Measurements from ENCODE around the gene CBX8.

The CBX8 gene

DNA sequence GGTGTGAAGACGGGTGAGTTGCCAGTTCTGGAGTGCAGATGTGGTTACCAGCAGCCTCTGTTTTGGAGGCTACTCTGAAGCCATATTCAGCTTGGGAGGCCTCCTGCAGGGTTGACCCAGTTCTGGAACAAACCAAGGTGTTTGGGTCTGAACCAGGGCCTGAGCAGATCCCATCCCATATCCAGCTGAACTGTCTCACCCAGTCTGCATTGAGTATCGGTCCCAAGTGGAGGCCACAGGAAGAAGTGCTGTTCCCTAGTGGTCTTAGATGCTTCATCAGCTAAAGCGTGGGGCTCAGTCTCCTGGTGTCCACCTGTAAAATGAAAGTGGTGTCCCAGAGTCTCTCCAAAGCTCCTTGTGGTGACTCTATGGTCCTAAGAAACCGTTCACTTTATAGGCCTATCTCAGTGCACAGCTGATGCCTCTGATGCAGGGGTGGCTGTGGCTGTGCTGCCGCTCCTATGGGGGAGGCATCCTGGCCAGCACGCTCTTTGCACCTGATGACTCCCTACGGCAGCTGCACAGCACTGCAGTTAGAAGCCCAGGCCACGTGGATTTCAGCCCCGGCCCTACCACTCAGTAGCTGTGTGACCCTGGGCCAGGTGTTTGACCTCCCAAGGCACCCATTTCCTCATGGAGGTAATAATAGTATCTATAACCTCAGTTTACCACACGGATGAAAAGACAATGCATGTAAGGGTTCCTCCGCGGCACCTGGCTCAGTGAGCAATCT, 21.3 kb upstream of the CBX8 start:
- Histone ChIP-seq H3K4me1 (ENCODE audit: control insufficient read depth, insufficient read depth, low read length) (peaks cover 5% of the 10 kb centered on the region), H3K27me3 (ENCODE audit: control insufficient read depth, insufficient read depth, low read length) (peaks cover 94% of the 10 kb centered on the region)

DNA sequence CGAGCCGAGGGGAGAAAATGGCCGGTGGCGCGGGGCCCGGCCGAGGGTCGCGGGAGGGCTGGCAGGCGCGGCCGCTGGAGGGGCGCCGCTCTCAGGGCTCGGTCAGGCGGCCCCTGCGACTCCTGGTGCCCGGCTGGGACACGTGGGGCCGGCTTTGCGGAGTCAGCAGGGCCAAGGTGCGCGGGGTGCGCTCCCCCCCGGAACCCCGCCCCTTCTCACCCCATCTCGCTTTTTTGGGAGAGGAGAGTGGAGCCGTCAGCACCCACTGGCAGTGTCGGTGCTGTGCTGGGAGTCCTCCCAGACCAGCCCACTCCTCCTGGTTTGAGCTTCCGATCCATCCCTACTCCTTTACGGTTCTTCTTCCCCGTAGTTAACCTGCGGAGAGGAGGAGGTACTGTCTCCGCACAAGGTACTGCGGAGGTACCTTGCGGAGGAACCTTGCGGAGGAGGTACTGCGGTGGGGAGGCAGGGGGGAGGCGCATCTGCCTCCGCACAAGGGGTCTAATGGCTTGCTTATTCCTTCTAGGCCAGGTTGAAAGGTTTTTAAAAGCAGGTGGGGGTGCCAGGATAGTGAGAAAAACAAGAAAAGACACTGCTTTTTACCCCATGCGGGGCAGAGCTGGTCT, 19.1 kb upstream of the CBX8 start:
- Histone ChIP-seq H3K27ac (ENCODE audit: low read depth, low read length) (no peak overlapping the region), H3K4me1 (ENCODE audit: control insufficient read depth, insufficient read depth, low read length) (peaks cover 22% of the 10 kb centered on the region), H3K4me3 (ENCODE audit: low read depth, low read length) (peak overlapping the region; percentile 42; the same call in 1 of the 2 replicates), H3K36me3 (ENCODE audit: control insufficient read depth, insufficient read depth, low read length) (no peaks in the 10 kb centered on the region), H3K9ac (ENCODE audit: low read length) (no peak overlapping the region), H3K9me3 (ENCODE audit: control insufficient read depth, insufficient read depth, low read depth, low read length) (no peaks in the 10 kb centered on the region), H3K27me3 (ENCODE audit: control insufficient read depth, insufficient read depth, low read length) (peaks cover 95% of the 10 kb centered on the region)

More for the DNA sequence above, 21.3 kb upstream of the CBX8 start:
- Histone ChIP-seq H3K27ac (ENCODE audit: low read depth, low read length) (no peak overlapping the region), H3K9me3 (ENCODE audit: control insufficient read depth, insufficient read depth, low read depth, low read length) (no peaks in the 10 kb centered on the region), H3K9ac (ENCODE audit: low read length) (no peak overlapping the region), H3K36me3 (ENCODE audit: control insufficient read depth, insufficient read depth, low read length) (no peaks in the 10 kb centered on the region), H3K4me3 (ENCODE audit: low read depth, low read length) (no peak overlapping the region)

DNA sequence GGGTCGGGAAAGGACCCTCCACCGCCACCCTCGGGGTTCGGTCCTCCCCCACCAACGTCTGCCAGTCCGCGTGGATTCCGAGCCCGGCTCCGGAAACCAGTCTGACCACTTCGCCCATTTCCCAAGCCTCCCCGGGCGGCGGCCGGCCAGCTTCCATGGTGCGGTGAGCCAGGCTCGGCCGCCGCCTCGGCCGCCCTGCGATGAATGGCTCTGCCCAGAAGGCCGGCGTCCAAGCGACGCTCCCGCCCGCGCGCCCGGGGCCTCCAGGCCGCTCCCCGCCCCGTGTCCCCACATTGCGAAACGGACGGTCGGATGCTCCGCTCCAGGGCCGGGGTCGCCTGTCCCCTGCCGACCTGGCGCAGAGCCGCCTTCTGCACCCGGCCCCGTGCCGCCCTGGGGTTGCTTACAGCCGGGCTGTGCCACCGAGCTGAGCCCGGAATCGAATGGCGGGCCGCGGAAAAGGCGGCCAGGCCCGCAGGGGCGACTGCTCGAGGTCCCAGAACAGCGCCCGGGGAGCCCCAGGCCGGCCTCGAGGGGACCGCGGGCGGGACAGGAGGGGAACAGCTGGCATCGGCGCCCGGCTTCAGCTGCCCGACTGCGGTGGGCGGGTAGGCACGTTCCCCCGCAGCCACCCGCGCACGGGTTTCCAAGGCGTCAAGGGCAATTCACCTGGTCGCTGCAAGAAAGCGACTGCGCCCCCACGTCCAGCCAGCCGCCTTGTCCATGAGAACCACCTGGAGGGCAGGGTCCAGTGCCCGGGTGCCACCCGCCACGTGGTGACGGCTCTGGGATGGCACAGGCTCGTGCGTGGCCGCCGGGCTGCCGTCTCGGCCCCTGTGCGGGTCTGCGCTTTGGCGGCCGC, 18.3 kb upstream of the CBX8 start:
- no peak overlapping the region for H3K27ac ChIP-seq (ENCODE audit: low read depth, low read length)
- peaks cover 95% of the 10 kb centered on the region for H3K27me3 ChIP-seq (ENCODE audit: control insufficient read depth, insufficient read depth, low read length)

DNA sequence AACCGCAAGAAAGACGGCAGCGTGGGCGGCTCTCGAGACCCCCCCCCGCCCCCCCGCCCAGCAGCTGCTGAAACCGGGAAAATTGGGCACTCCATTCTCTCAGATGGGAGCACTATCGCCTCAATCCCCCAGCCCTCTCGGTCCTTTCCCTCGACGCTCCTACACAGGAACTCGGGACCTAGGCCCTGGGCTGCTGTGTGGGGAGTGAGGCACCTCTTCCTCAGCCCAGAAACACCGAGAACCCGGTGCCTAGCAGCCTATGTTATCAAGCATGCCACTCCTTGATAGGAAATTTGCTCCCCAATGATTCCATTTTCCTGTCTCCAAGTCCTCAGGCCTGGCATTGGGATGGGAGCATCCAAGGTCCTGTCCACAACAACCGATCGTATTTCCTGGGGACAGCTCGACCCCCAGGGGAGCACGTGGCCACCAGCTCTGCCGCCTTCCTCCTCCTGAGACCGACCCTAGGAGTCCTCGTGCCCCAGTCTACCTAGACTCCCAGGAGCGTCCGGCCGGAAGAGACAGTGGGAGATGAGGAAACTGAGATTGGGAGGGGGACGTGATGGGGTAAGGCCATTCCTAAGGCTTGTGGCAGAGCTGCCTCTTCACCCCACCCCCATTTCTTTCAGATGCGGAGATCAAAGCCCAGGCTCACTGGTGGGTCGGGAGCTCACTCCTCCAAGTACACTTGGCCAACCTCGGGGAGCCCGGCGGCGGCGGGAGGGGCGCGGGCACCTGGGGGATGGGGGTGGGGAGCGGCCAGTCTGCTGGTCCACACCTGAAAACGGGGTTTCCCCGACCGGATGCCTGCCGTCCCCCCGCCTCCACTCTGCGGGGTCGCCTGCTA, 17.5 kb upstream of the CBX8 start:
- no peaks in the 10 kb centered on the region for H3K36me3 ChIP-seq (ENCODE audit: control insufficient read depth, insufficient read depth, low read length)
- no peak overlapping the region for H3K9ac ChIP-seq (ENCODE audit: low read length)
- H3K9me3 ChIP-seq (ENCODE audit: control insufficient read depth, insufficient read depth, low read depth, low read length), result no peaks in the 10 kb centered on the region
- peaks cover 92% of the 10 kb centered on the region for H3K27me3 ChIP-seq (ENCODE audit: control insufficient read depth, insufficient read depth, low read length)
- H3K4me3 ChIP-seq (ENCODE audit: low read depth, low read length), result peak overlapping the region; percentile 42
- H3K4me1 ChIP-seq (ENCODE audit: control insufficient read depth, insufficient read depth, low read length), result peaks cover 27% of the 10 kb centered on the region
- H3K27ac ChIP-seq (ENCODE audit: low read depth, low read length), result no peak overlapping the region

More for the DNA sequence above, 18.3 kb upstream of the CBX8 start:
- H3K4me1 ChIP-seq (ENCODE audit: control insufficient read depth, insufficient read depth, low read length), result peaks cover 24% of the 10 kb centered on the region
- H3K9ac ChIP-seq (ENCODE audit: low read length), result no peak overlapping the region
- no peaks in the 10 kb centered on the region for H3K36me3 ChIP-seq (ENCODE audit: control insufficient read depth, insufficient read depth, low read length)
- H3K9me3 ChIP-seq (ENCODE audit: control insufficient read depth, insufficient read depth, low read depth, low read length), result no peaks in the 10 kb centered on the region
- peak overlapping the region; percentile 42 for H3K4me3 ChIP-seq (ENCODE audit: low read depth, low read length)

DNA sequence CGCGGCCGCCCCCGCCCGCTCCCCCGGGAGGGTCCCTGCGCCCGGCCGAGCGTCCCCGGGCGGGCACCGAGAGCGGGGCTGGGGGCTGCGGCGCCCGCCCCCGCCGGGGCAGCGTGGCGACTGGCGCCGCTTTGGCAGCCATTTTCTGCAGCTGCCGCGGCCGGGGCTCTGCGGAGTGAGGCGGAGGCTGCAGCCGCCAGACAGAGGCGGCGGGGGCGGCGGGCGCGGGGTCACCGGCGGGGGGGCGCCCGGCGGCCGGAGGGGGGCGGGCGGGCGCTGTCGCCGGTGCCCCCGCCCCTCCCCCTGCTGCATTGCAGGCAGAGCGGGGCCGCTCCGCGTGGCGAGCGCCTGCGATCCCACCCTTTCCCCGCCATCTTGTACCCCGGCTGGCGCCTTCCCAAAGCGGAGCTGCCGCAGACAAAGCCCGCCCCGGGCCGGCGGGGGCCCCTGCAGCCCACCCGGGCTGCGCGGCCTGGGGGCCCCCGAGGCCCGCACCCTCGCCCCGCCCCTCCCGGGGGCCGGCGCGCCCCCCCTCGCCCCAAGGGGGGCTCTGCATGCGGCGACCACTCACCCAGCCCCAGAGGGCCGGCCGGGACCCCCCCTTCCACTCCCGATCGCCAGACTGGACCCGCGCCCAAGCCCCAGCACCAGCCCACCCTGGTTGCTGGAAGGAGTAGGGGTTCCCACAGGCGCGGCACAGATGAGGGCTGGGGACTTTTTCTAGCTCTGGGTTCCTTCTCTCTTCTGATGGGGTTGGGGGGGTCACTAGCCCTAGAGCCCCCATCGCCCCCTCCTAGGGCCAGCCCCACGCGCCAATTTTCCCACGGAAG, 16.6 kb upstream of the CBX8 start:
- peaks cover 33% of the 10 kb centered on the region for H3K4me1 ChIP-seq (ENCODE audit: control insufficient read depth, insufficient read depth, low read length)
- H3K9ac ChIP-seq (ENCODE audit: low read length), result no peak overlapping the region
- no peak overlapping the region for H3K4me3 ChIP-seq (ENCODE audit: low read depth, low read length)
- H3K36me3 ChIP-seq (ENCODE audit: control insufficient read depth, insufficient read depth, low read length), result no peaks in the 10 kb centered on the region
- peaks cover 92% of the 10 kb centered on the region for H3K27me3 ChIP-seq (ENCODE audit: control insufficient read depth, insufficient read depth, low read length)
- H3K9me3 ChIP-seq (ENCODE audit: control insufficient read depth, insufficient read depth, low read depth, low read length), result no peaks in the 10 kb centered on the region
- H3K27ac ChIP-seq (ENCODE audit: low read depth, low read length), result no peak overlapping the region

DNA sequence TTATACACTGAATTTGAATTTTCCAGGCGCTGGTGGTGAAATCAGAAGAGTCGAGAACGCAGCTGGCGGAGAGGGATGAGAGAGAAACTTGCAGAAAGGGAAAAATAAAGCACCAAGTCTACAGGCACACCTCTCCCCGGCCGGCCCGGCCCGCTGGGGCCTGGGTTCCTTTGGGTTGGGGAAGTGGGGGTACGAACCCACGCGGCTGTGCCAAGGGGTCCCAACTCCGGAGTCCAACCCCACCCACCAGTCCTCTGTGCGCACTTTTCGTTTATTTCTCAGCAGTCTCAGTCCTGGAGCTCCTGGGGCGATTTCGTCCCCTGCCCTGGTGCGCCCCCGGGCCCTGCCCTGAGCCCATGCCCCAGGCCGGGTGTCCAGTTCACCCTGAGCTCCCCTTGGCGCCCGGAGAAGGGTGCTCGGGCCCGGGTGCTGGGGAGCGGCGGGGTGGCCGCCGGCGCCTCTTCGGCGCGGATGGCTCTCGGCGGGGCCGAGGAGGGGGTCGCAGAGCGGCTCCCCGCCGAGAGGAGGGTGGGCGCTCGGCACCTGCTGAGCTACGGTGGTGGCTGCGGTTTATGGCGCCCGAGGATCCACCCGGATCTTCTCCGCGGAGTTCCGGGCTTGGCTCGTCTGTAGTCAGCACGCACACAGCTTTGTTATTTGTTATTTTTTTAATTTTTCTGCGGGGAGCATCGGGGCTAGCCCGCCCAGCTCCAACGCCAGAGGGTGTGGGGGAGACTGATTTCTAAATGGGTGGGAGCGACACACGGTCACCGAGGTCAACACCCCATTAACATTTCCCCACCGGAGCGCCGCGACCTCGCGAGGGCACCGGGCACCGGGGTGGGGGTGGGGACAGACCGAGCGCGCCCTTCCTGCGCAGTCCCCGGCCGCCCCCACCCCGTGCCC, 15.7 kb upstream of the CBX8 start:
- Histone ChIP-seq H3K4me3 (ENCODE audit: low read depth, low read length) (peak overlapping the region; percentile 51), H3K36me3 (ENCODE audit: control insufficient read depth, insufficient read depth, low read length) (no peaks in the 10 kb centered on the region), H3K27me3 (ENCODE audit: control insufficient read depth, insufficient read depth, low read length) (peaks cover 92% of the 10 kb centered on the region), H3K27ac (ENCODE audit: low read depth, low read length) (no peak overlapping the region), H3K9me3 (ENCODE audit: control insufficient read depth, insufficient read depth, low read depth, low read length) (no peaks in the 10 kb centered on the region), H3K9ac (ENCODE audit: low read length) (no peak overlapping the region), H3K4me1 (ENCODE audit: control insufficient read depth, insufficient read depth, low read length) (peaks cover 33% of the 10 kb centered on the region)

DNA sequence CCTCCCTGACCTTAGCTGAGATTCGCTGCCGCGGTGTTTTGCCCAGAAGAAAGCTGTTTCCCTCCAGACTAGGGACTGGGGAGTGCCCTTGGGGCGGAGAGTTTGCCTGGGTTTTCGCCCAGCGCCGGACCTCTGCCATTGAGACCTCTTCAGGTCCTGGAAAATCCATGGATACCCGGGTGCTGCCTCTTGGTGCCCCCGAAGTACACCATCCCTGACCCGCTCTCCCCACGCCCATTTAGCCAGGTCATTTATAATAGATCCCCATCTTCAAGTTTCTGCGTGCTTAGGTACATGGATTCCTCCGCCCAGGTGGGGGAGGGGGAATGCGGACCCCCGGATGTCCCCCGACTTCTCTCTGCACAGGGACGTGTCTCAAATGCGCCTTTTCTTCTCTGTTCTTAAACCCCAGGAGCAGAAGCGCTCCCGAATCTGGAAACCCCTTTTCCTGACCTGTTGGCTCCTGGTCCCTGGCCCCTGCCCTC, 15.0 kb upstream of the CBX8 start:
- Histone ChIP-seq H3K4me1 (ENCODE audit: control insufficient read depth, insufficient read depth, low read length) (peaks cover 33% of the 10 kb centered on the region), H3K9ac (ENCODE audit: low read length) (peak overlapping the region; percentile 18), H3K4me3 (ENCODE audit: low read depth, low read length) (peak overlapping the region; percentile 42), H3K36me3 (ENCODE audit: control insufficient read depth, insufficient read depth, low read length) (no peaks in the 10 kb centered on the region), H3K27me3 (ENCODE audit: control insufficient read depth, insufficient read depth, low read length) (peaks cover 92% of the 10 kb centered on the region), H3K27ac (ENCODE audit: low read depth, low read length) (no peak overlapping the region), H3K9me3 (ENCODE audit: control insufficient read depth, insufficient read depth, low read depth, low read length) (no peaks in the 10 kb centered on the region)

DNA sequence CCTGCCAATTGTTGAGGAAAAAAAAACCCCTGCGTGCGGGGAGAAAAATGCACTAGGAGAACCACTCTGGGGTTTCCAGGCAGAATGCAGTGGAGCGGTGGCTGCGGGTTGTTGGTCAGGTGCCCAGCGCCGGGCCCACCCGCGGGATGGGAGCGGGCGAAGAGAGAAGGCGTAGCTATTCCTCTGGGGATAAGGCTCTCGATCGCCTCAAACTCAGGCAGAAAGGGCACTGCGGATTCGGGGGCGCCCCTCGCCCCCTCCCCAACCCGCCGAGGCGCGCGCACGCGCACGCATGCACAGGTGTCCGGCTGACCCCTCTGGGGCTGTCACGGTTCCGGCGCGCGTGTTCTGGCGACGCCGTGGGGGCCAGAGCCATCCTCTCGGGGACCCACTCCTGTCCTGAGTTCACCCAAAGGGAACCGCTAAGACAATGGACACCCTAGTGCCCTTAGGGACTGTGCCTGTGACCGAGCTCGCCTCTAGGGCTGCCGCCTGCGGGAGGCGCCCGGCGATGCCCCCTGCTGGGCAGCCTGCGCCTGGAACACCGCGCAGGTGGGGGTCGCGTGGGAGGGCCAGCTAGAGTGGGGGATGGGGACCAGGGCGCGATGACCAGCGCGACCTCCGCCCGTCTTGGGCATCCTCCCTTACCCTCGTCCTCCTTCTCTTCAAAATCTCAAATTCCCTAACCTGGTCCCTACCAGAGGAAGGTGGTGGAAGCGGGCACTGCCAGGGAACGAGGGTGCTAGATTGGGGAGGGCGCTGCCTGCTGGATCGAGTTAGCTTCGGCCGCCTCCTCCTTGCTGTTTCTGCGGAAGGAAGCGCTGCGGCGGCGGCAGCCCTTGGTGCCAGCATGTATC, 14.4 kb upstream of the CBX8 start:
- Histone ChIP-seq H3K9me3 (ENCODE audit: control insufficient read depth, insufficient read depth, low read depth, low read length) (no peaks in the 10 kb centered on the region), H3K36me3 (ENCODE audit: control insufficient read depth, insufficient read depth, low read length) (no peaks in the 10 kb centered on the region), H3K4me3 (ENCODE audit: low read depth, low read length) (peak overlapping the region; percentile 42), H3K27me3 (ENCODE audit: control insufficient read depth, insufficient read depth, low read length) (peaks cover 92% of the 10 kb centered on the region), H3K27ac (ENCODE audit: low read depth, low read length) (no peak overlapping the region), H3K9ac (ENCODE audit: low read length) (peak overlapping the region; percentile 18), H3K4me1 (ENCODE audit: control insufficient read depth, insufficient read depth, low read length) (peaks cover 37% of the 10 kb centered on the region)
